COLO829 (cell line): Measurements from ENCODE around the gene SERHL2.
"Not testable (repeated sequence)": the region's sequence is repeated elsewhere in the genome, so short reads cannot be mapped to it uniquely, and the experiment has no call there.

Experiments
- DNase-seq: peaks from one replicate; pipeline ENCODE4 v3.0.0; 2012; ENCODE audit warnings: low spot score

SERHL2 gene

GRCh38 chr22:42575996-42576574, 22.3 kb downstream of the SERHL2 start:
- not testable (repeated sequence) for DNase-seq

GRCh38 chr22:42577141-42577540, 23.4 kb downstream of the SERHL2 start:
- not testable (repeated sequence) for DNase-seq

GRCh38 chr22:42577623-42578240, 24.0 kb downstream of the SERHL2 start:
- no peak for DNase-seq

GRCh38 chr22:42580040-42580439, 26.3 kb downstream of the SERHL2 start:
- DNase-seq, result not testable (repeated sequence)

- DNase-seq, result not testable (repeated sequence)
Observed at GRCh38 chr22:42581194-42581761, 27.5 kb downstream of the SERHL2 start.

- DNase-seq, result peak; percentile 70
Observed at GRCh38 chr22:42581762-42582716, 28.3 kb downstream of the SERHL2 start.

- DNase-seq, result no peak
Observed at GRCh38 chr22:42582987-42583386, 29.2 kb downstream of the SERHL2 start.

- no peak for DNase-seq
Observed at GRCh38 chr22:42584364-42584940, 30.7 kb downstream of the SERHL2 start.

- DNase-seq, result no peak
Observed at GRCh38 chr22:42585096-42585495, 31.3 kb downstream of the SERHL2 start.

GRCh38 chr22:42586381-42586780, 32.6 kb downstream of the SERHL2 start:
- no peak for DNase-seq

- no peak for DNase-seq
Observed at GRCh38 chr22:42587588-42588175, 33.9 kb downstream of the SERHL2 start.

- DNase-seq, result no peak
Observed at GRCh38 chr22:42591987-42592386, 38.2 kb downstream of the SERHL2 start.

GRCh38 chr22:42595434-42595833, 41.7 kb downstream of the SERHL2 start:
- no peak for DNase-seq

- DNase-seq, result no peak
Observed at GRCh38 chr22:42596336-42596735, 42.6 kb downstream of the SERHL2 start.

- DNase-seq, result no peak
Observed at GRCh38 chr22:42596863-42597530, 43.2 kb downstream of the SERHL2 start.

GRCh38 chr22:42601879-42602465, 48.2 kb downstream of the SERHL2 start:
- no peak for DNase-seq

GRCh38 chr22:42602470-42602869, 48.7 kb downstream of the SERHL2 start:
- no peak for DNase-seq

- no peak for DNase-seq
Observed at GRCh38 chr22:42603427-42603826, 49.7 kb downstream of the SERHL2 start.

GRCh38 chr22:42604403-42604802, 50.6 kb downstream of the SERHL2 start:
- DNase-seq, result no peak

- not testable (repeated sequence) for DNase-seq
Observed at GRCh38 chr22:42607641-42608040, 53.9 kb downstream of the SERHL2 start.
